Trophoblast cell (in vitro differentiated cells and primary cell): ENCODE data around the gene JAKMIP3. TPM values are rescaled to one million over a fixed set of nuclear protein-coding genes. Genes with fewer than 3 reads are reported as not detected.
A peak's percentile ranks its signal among the peaks of the same experiment; 100 is the strongest.

Source experiments
- DNase-seq, 2 donors: peaks; one replicate each; pipeline ENCODE4 v3.0.0-alpha.2; 2016
- H2AFZ ChIP-seq: 2 replicates; pipeline ENCODE4 v1.6.1; 2013; ENCODE audit warnings: low read length, moderate library complexity, mild to moderate bottlenecking; ENCODE audit not compliant: insufficient read depth, poor library complexity
- H2AK5ac ChIP-seq: 2 replicates; pipeline ENCODE4 v1.6.1; 2013; ENCODE audit warnings: mild to moderate bottlenecking, low read length
- H2BK120ac ChIP-seq: 2 replicates; pipeline ENCODE4 v1.6.1; 2013; ENCODE audit warnings: low read length, mild to moderate bottlenecking, moderate library complexity; ENCODE audit not compliant: insufficient read depth, poor library complexity
- H2BK12ac ChIP-seq: 2 replicates; pipeline ENCODE4 v1.6.1; 2013; ENCODE audit warnings: mild to moderate bottlenecking, low read length, moderate library complexity
- H2BK5ac ChIP-seq: 2 replicates; pipeline ENCODE4 v1.6.1; 2013; ENCODE audit warnings: low read length, low read depth, moderate library complexity, mild to moderate bottlenecking; ENCODE audit not compliant: poor library complexity
- H3K14ac ChIP-seq: 2 replicates; pipeline ENCODE4 v1.6.1; 2013; ENCODE audit warnings: mild to moderate bottlenecking, low read length
- H3K18ac ChIP-seq: 2 replicates; pipeline ENCODE4 v1.6.1; 2013; ENCODE audit warnings: mild to moderate bottlenecking, low read length
- H3K23ac ChIP-seq: 2 replicates; pipeline ENCODE4 v1.6.1; 2013; ENCODE audit warnings: low read length
- H3K27ac ChIP-seq: 2 replicates; pipeline ENCODE4 v1.5.1; 2013; ENCODE audit warnings: low read depth, mild to moderate bottlenecking, inconsistent platforms, low read length, moderate library complexity
- H3K27me3 ChIP-seq: 2 replicates; pipeline ENCODE4 v1.6.1; 2013; ENCODE audit warnings: inconsistent platforms, mild to moderate bottlenecking, low read length, moderate library complexity; ENCODE audit not compliant: insufficient read depth
- H3K36me3 ChIP-seq, 2 experiments: 1 replicate in 1 of 2; 2 replicates in 1 of 2; pipeline ENCODE4 v1.6.1; 2013; ENCODE audit warnings: low read length in 2 of 2, mild to moderate bottlenecking in 2 of 2, moderate library complexity in 1 of 2; ENCODE audit not compliant: insufficient read depth in 2 of 2, control insufficient read depth in 1 of 2
- H3K4ac ChIP-seq: 2 replicates; pipeline ENCODE4 v1.6.1; 2013; ENCODE audit warnings: low read depth, mild to moderate bottlenecking, low read length, moderate library complexity
- H3K4me1 ChIP-seq, 2 experiments: 1 replicate in 1 of 2; 2 replicates in 1 of 2; pipeline ENCODE4 v1.6.1; 2013; ENCODE audit warnings: low read length in 2 of 2, mild to moderate bottlenecking in 2 of 2, moderate library complexity in 1 of 2; ENCODE audit not compliant: insufficient read depth in 2 of 2, control insufficient read depth in 1 of 2
- H3K4me2 ChIP-seq: 2 replicates; pipeline ENCODE4 v1.6.1; 2013; ENCODE audit warnings: inconsistent platforms, mild to moderate bottlenecking, low read length, moderate library complexity
- H3K4me3 ChIP-seq: 2 replicates; pipeline ENCODE4 v1.5.1; 2013; ENCODE audit warnings: mild to moderate bottlenecking, low read depth, low read length, inconsistent platforms
- H3K79me1 ChIP-seq: one replicate; pipeline ENCODE4 v1.6.1; 2013; ENCODE audit warnings: low read length
- H3K79me2 ChIP-seq: 2 replicates; pipeline ENCODE4 v1.6.1; 2013; ENCODE audit warnings: low read length, mild to moderate bottlenecking; ENCODE audit not compliant: control insufficient read depth, insufficient read depth, poor library complexity
- H3K9ac ChIP-seq: 2 replicates; pipeline ENCODE4 v1.6.1; 2013; ENCODE audit warnings: mild to moderate bottlenecking, low read length
- H3K9me3 ChIP-seq: 2 replicates; pipeline ENCODE4 v1.6.1; 2013; ENCODE audit warnings: low read depth, mild to moderate bottlenecking, control low read depth, inconsistent platforms, low read length; ENCODE audit not compliant: insufficient read depth
- H4K12ac ChIP-seq: 2 replicates; pipeline ENCODE4 v1.6.1; 2013; ENCODE audit warnings: low read depth, mild to moderate bottlenecking, low read length, moderate library complexity
- H4K8ac ChIP-seq: 2 replicates; pipeline ENCODE4 v1.6.1; 2013; ENCODE audit warnings: low read depth, mild to moderate bottlenecking, low read length, moderate library complexity
- H4K91ac ChIP-seq: one replicate; pipeline ENCODE4 v1.6.1; 2013; ENCODE audit warnings: low read depth, mild to moderate bottlenecking, low read length, moderate library complexity
- WGBS: extraction: QIAGEN DNeasy Blood & Tissue Kit; methylation state at CpG from one replicate; pipeline ENCODE4 v1.1.7; 2013; ENCODE audit warnings: missing lambda C conversion rate; ENCODE audit not compliant: insufficient read length, insufficient coverage; ENCODE audit errors: extremely low coverage; 5-methylcytosine and 5-hydroxymethylcytosine counted together
- polyA plus RNA-seq: library from polyadenylated mRNA; stranded (reverse); fragments of 200-250 nt; gene quantifications from 2 replicates; pipeline ENCODE4 v1.2.3, GENCODE V29; 2013

The JAKMIP3 gene
- 0.10 TPM in 2 replicates for polyA plus RNA-seq

DNA sequence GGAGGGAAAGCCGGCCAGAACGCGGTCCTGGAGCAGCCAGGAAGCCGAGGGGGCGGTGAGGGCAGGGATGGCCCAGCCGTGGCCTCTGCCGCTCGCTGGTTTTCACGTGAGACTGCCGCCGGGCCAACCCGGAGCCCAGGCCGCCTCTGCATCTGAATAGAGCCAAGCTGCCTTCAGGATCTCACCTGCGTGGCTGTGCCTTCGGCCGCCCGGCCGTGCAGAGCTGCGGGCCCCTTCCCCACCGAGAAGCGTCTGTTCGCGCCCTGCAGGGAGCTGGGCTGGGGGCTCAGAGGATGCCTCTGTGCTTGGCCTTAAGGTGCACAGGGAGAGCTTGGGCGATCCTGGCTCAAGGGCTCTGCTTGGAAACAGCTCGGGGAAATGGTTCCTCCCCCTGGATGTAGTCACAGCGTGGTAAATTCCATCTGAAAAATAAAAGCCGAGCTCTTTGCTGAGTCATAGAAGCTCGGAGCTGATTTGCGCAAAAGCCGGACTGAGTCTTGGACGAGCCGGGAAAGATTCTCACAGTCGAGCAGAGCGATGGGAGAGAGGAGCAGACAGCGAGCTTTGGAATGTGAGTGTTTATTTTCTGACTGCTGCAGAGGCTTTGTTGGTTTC lies at the start of gene JAKMIP3:
Gene JAKMIP3, plus strand, starts transcription at position 456 of the 615 bp plus-strand sequence. CDS start 38,863 bp downstream, outside the sequence.
- Histone ChIP-seq H2BK5ac (no peak within 1 kb of the TSS), H3K4me1 (peaks cover 12 to 15% of the 10 kb centered on the region in 2 experiments), H4K91ac (no peak within 1 kb of the TSS), H3K9ac (no peak within 1 kb of the TSS), H4K8ac (no peak within 1 kb of the TSS), H3K23ac (no peak within 1 kb of the TSS), H3K9me3 (no peaks in the 10 kb centered on the region), H3K4me2 (peak within 1 kb of the TSS; percentile 53), H3K27ac (no peak within 1 kb of the TSS), H3K36me3 (no peaks in the 10 kb centered on the region), H4K12ac (no peak within 1 kb of the TSS), H3K4me3 (no peak within 1 kb of the TSS), H3K14ac (peak within 1 kb of the TSS; percentile 34), H2BK120ac (no peak within 1 kb of the TSS), H3K4ac (no peak within 1 kb of the TSS), H2BK12ac (no peak within 1 kb of the TSS), H3K18ac (no peak within 1 kb of the TSS), H3K79me2 (no peaks in the 10 kb centered on the region), H3K79me1 (no peaks in the 10 kb centered on the region), H2AFZ (peak within 1 kb of the TSS; percentile 52), H2AK5ac (no peak within 1 kb of the TSS), H3K27me3 (no peaks in the 10 kb centered on the region)
- peak in 1 of 2 donors; percentile 22 for DNase-seq
- no CpG with 5 or more reads among the region's 35 CpGs for WGBS

- no peak overlapping the region for H3K4me3 ChIP-seq
These were observed 49.2 kb upstream of the JAKMIP3 start for GRCh38 chr10:132016514-132016913.

DNA sequence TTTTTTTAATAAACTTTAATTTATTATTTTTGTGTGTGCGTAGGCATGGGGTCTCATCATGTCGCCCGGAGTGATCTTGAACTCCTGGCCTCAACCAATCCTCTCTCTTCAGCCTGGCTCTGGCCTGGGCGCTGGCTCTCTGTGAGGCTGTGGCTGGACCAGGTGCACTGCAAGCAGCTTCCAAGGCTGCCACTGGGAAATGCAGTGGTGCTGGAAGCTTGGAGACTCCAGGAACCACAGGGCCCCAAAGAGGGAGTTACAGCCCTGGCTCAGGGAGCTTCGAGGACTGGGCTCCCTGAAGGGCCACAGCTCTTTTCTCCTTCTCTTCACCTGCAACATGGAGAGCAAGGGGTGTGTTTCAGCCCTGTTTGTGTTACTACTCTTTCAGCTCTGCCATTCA lies 47.3 kb upstream of the JAKMIP3 start:
- H4K8ac ChIP-seq = no peak overlapping the region
- H3K27me3 ChIP-seq = no peaks in the 10 kb centered on the region
- no peak overlapping the region for H2AK5ac ChIP-seq
- H3K4me2 ChIP-seq = no peak overlapping the region
- H2BK12ac ChIP-seq = no peak overlapping the region
- H3K23ac ChIP-seq = no peak overlapping the region
- no peak for DNase-seq
- no peak overlapping the region for H2BK5ac ChIP-seq
- H2AFZ ChIP-seq = no peak overlapping the region
- no peaks in the 10 kb centered on the region for H3K79me1 ChIP-seq
- no peaks in the 10 kb centered on the region for H3K36me3 ChIP-seq
- no peak overlapping the region for H3K27ac ChIP-seq
- H4K91ac ChIP-seq = no peak overlapping the region
- no CpG with 5 or more reads among the region's 5 CpGs for WGBS
- no peak overlapping the region for H3K18ac ChIP-seq
- H3K14ac ChIP-seq = no peak overlapping the region
- H3K4ac ChIP-seq = no peak overlapping the region
- no peak overlapping the region for H3K4me3 ChIP-seq
- H2BK120ac ChIP-seq = no peak overlapping the region
- H3K79me2 ChIP-seq = no peaks in the 10 kb centered on the region
- peaks cover 0 to 6% of the 10 kb centered on the region in 2 experiments for H3K4me1 ChIP-seq
- no peak overlapping the region for H3K9ac ChIP-seq
- no peaks in the 10 kb centered on the region for H3K9me3 ChIP-seq
- H4K12ac ChIP-seq = no peak overlapping the region

More at GRCh38 chr10:132016514-132016913, 49.2 kb upstream of the JAKMIP3 start:
- H3K27ac ChIP-seq = no peak overlapping the region
- no peak overlapping the region for H2AK5ac ChIP-seq
- H3K14ac ChIP-seq = no peak overlapping the region
- H4K12ac ChIP-seq = no peak overlapping the region
- no peak overlapping the region for H3K4me2 ChIP-seq
- H2BK120ac ChIP-seq = peak overlapping the region; percentile 60
- H2BK12ac ChIP-seq = no peak overlapping the region
- peak overlapping the region; percentile 46 for H4K91ac ChIP-seq
- no peak overlapping the region for H2BK5ac ChIP-seq
- H3K18ac ChIP-seq = no peak overlapping the region
- no peak overlapping the region for H3K4ac ChIP-seq
- peaks cover 0 to 6% of the 10 kb centered on the region in 2 experiments for H3K4me1 ChIP-seq
- no peak for DNase-seq
- no peak overlapping the region for H3K9ac ChIP-seq
- H3K9me3 ChIP-seq = no peaks in the 10 kb centered on the region
- H2AFZ ChIP-seq = no peak overlapping the region
- H3K79me1 ChIP-seq = no peaks in the 10 kb centered on the region
- no peaks in the 10 kb centered on the region for H3K79me2 ChIP-seq
- H3K27me3 ChIP-seq = no peaks in the 10 kb centered on the region
- H4K8ac ChIP-seq = no peak overlapping the region
- H3K23ac ChIP-seq = no peak overlapping the region
- no peaks in the 10 kb centered on the region for H3K36me3 ChIP-seq
- no CpG with 5 or more reads among the region's 6 CpGs for WGBS

DNA sequence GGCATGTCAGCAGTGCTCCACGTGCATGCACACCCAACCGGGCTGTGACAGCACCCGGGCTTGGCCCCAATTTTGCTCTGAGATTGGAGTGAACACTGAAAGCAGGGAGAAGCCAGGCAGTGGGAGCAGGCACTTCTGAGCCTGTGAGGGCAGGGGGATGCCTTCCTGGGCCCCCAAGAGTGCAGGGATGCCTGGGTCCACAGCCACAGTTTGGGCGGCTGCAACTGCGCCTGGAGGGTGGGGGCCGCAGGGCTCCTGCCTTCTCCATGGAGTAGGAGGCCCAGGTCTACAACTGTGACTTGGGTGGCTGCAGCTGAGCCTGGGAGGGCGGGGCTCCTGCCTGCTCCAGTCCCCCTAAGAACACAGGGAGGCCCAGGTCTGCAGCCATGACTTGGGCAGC lies 46.4 kb upstream of the JAKMIP3 start:
- H3K14ac ChIP-seq = no peak overlapping the region
- WGBS = no CpG with 5 or more reads among the region's 7 CpGs
- no peaks in the 10 kb centered on the region for H3K79me1 ChIP-seq
- peaks cover 0 to 6% of the 10 kb centered on the region in 2 experiments for H3K4me1 ChIP-seq
- no peak overlapping the region for H2BK12ac ChIP-seq
- H2AK5ac ChIP-seq = no peak overlapping the region
- H4K12ac ChIP-seq = no peak overlapping the region
- no peak overlapping the region for H3K4me2 ChIP-seq
- no peak for DNase-seq
- no peaks in the 10 kb centered on the region for H3K79me2 ChIP-seq
- no peak overlapping the region for H4K8ac ChIP-seq
- no peak overlapping the region for H2BK5ac ChIP-seq
- no peaks in the 10 kb centered on the region for H3K36me3 ChIP-seq
- H3K4me3 ChIP-seq = no peak overlapping the region
- H3K23ac ChIP-seq = no peak overlapping the region
- no peaks in the 10 kb centered on the region for H3K9me3 ChIP-seq
- H3K18ac ChIP-seq = no peak overlapping the region
- H3K27ac ChIP-seq = no peak overlapping the region
- H3K9ac ChIP-seq = no peak overlapping the region
- H2AFZ ChIP-seq = no peak overlapping the region
- no peak overlapping the region for H3K4ac ChIP-seq
- no peak overlapping the region for H4K91ac ChIP-seq
- no peak overlapping the region for H2BK120ac ChIP-seq
- no peaks in the 10 kb centered on the region for H3K27me3 ChIP-seq
